H9 (cell line): ENCODE results near the gene MYO7A. TPM values are rescaled to one million over a fixed set of nuclear protein-coding genes. Genes with fewer than 3 reads are reported as not detected.

ENCODE experiments used
- DNase-seq: peaks from one replicate; pipeline ENCODE4 v3.0.0-alpha.2; 2017
- H2AFZ ChIP-seq: one replicate; pipeline ENCODE4 v1.6.1; 2013; ENCODE audit warnings: mild to moderate bottlenecking, low read length, control low read depth, moderate library complexity
- H2AK5ac ChIP-seq: 2 replicates; pipeline ENCODE4 v1.6.1; 2013; ENCODE audit warnings: low read length, control low read depth, mixed read lengths; ENCODE audit not compliant: insufficient read length
- H2BK120ac ChIP-seq: one replicate; pipeline ENCODE4 v1.6.1; 2013; ENCODE audit warnings: low read depth, mild to moderate bottlenecking, low read length, control low read depth, inconsistent platforms; ENCODE audit not compliant: poor library complexity, severe bottlenecking
- H2BK12ac ChIP-seq: 2 replicates; pipeline ENCODE4 v1.6.1; 2013; ENCODE audit warnings: low read length, control low read depth, mixed read lengths, low read depth; ENCODE audit not compliant: insufficient read length
- H2BK15ac ChIP-seq: 2 replicates; pipeline ENCODE4 v1.6.1; 2013; ENCODE audit warnings: low read depth, low read length, control low read depth
- H2BK20ac ChIP-seq: one replicate; pipeline ENCODE4 v1.6.1; 2013; ENCODE audit warnings: low read depth, mild to moderate bottlenecking, low read length, control low read depth, inconsistent platforms; ENCODE audit not compliant: poor library complexity, severe bottlenecking
- H2BK5ac ChIP-seq: 2 replicates; pipeline ENCODE4 v1.6.1; 2013; ENCODE audit warnings: low read length, control low read depth, mixed read lengths; ENCODE audit not compliant: insufficient read length
- H3K14ac ChIP-seq: 2 replicates; pipeline ENCODE4 v1.6.1; 2013; ENCODE audit warnings: low read length, control low read depth; ENCODE audit not compliant: insufficient read depth
- H3K18ac ChIP-seq: 2 replicates; pipeline ENCODE4 v1.6.1; 2013; ENCODE audit warnings: low read depth, mild to moderate bottlenecking, mixed read lengths, low read length, control low read depth; ENCODE audit not compliant: insufficient read length
- H3K23ac ChIP-seq: 2 replicates; pipeline ENCODE4 v1.6.1; 2013; ENCODE audit warnings: low read length, control low read depth, mixed read lengths, low read depth; ENCODE audit not compliant: insufficient read length
- H3K23me2 ChIP-seq: 2 replicates; pipeline ENCODE4 v1.6.1; 2013; ENCODE audit warnings: low read depth, mild to moderate bottlenecking, mixed read lengths, low read length, control low read depth; ENCODE audit not compliant: insufficient read length, poor library complexity, severe bottlenecking
- H3K27ac ChIP-seq: 2 replicates; pipeline ENCODE4 v1.5.1; 2013; ENCODE audit warnings: low read length, control low read depth, mixed read lengths, low read depth; ENCODE audit not compliant: insufficient read length
- H3K27me3 ChIP-seq: 2 replicates; pipeline ENCODE4 v1.6.1; 2013; ENCODE audit warnings: low read length, control low read depth, inconsistent platforms; ENCODE audit not compliant: insufficient read depth
- H3K4ac ChIP-seq: 2 replicates; pipeline ENCODE4 v1.6.1; 2013; ENCODE audit warnings: low read depth, mild to moderate bottlenecking, control low read depth, inconsistent platforms, low read length, moderate library complexity
- H3K4me1 ChIP-seq: 2 replicates; pipeline ENCODE4 v1.6.1; 2013; ENCODE audit warnings: low read length, control low read depth, inconsistent platforms; ENCODE audit not compliant: insufficient read depth
- H3K4me2 ChIP-seq: 2 replicates; pipeline ENCODE4 v1.6.1; 2013; ENCODE audit warnings: low read length, control low read depth, mixed read lengths; ENCODE audit not compliant: insufficient read length, insufficient read depth
- H3K56ac ChIP-seq: 2 replicates; pipeline ENCODE4 v1.6.1; 2013; ENCODE audit warnings: low read depth, mild to moderate bottlenecking, mixed read lengths, low read length, control low read depth; ENCODE audit not compliant: insufficient read length
- H3K79me1 ChIP-seq: 2 replicates; pipeline ENCODE4 v1.6.1; 2013; ENCODE audit warnings: low read depth, mild to moderate bottlenecking, moderate library complexity, low read length, control low read depth, inconsistent platforms; ENCODE audit not compliant: insufficient read depth, poor library complexity, severe bottlenecking
- H3K79me2 ChIP-seq: 2 replicates; pipeline ENCODE4 v1.6.1; 2013; ENCODE audit warnings: low read length, control low read depth, inconsistent platforms; ENCODE audit not compliant: insufficient read depth
- H3K9ac ChIP-seq: 2 replicates; pipeline ENCODE4 v1.6.1; 2013; ENCODE audit warnings: low read length, control low read depth, mixed read lengths; ENCODE audit not compliant: insufficient read length; ENCODE audit errors: extremely low read depth
- H3K9me3 ChIP-seq: one replicate; pipeline ENCODE4 v1.6.1; 2013; ENCODE audit warnings: low read depth, low read length, inconsistent platforms; ENCODE audit not compliant: control insufficient read depth
- H3T11ph ChIP-seq: one replicate; pipeline ENCODE4 v1.6.1; 2013; ENCODE audit warnings: mild to moderate bottlenecking, low read length, control low read depth, inconsistent platforms
- H4K20me1 ChIP-seq: one replicate; pipeline ENCODE4 v1.6.1; 2013; ENCODE audit not compliant: control insufficient read depth, insufficient read length, insufficient read depth
- H4K5ac ChIP-seq: 2 replicates; pipeline ENCODE4 v1.6.1; 2013; ENCODE audit warnings: low read depth, mild to moderate bottlenecking, mixed read lengths, low read length, control low read depth; ENCODE audit not compliant: insufficient read length
- H4K8ac ChIP-seq: replicated peaks from 2 replicates; pipeline ENCODE4 v1.6.1; 2013; ENCODE audit warnings: low read length, control low read depth, mixed read lengths, low read depth; ENCODE audit not compliant: insufficient read length
- H4K91ac ChIP-seq: 2 replicates; pipeline ENCODE4 v1.6.1; 2013; ENCODE audit warnings: low read depth, mild to moderate bottlenecking, moderate library complexity, mixed read lengths, low read length, control low read depth; ENCODE audit not compliant: insufficient read length
- H3K27ac Mint-ChIP-seq, 3 experiments: 2 replicates in 2 of 3; 3 replicates in 1 of 3; pipeline ENCODE4 v1.8.0; 2020 to 2021; ENCODE audit warnings: mixed read lengths in 3 of 3, mild to moderate bottlenecking in 1 of 3, moderate library complexity in 1 of 3
- H3K27me3 Mint-ChIP-seq: 2 replicates; pipeline ENCODE4 v1.8.0; 2021; ENCODE audit warnings: low read depth, mild to moderate bottlenecking, moderate library complexity, mixed read lengths
- H3K36me3 Mint-ChIP-seq, 3 experiments: 2 replicates in 2 of 3; 3 replicates in 1 of 3; pipeline ENCODE4 v1.8.0; 2020 to 2021; ENCODE audit warnings: low read depth in 3 of 3, mixed read lengths in 3 of 3; ENCODE audit not compliant: insufficient read depth in 1 of 3
- H3K4me1 Mint-ChIP-seq, 2 experiments: 2 replicates each; pipeline ENCODE4 v1.8.0; 2020; ENCODE audit warnings: mixed read lengths in 2 of 2
- H3K4me3 Mint-ChIP-seq, 2 experiments: 2 replicates in 1 of 2; 3 replicates in 1 of 2; pipeline ENCODE4 v1.8.0; 2020 to 2021; ENCODE audit warnings: mild to moderate bottlenecking in 2 of 2, mixed read lengths in 2 of 2, moderate library complexity in 1 of 2
- H3K9me3 Mint-ChIP-seq, 2 experiments: 2 replicates in 1 of 2; 3 replicates in 1 of 2; pipeline ENCODE4 v1.8.0; 2020; ENCODE audit warnings: mild to moderate bottlenecking in 2 of 2, mixed read lengths in 2 of 2, moderate library complexity in 1 of 2
- CTCF ChIP-seq: fragments of 200-600 bp; sonication (generic); conservative IDR thresholded peaks from 3 replicates; pipeline ENCODE4 v1.8.0; 2021; ENCODE audit warnings: antibody characterized with exemption, mild to moderate bottlenecking
- WGBS: extraction: QIAGEN DNeasy Blood & Tissue Kit; methylation state at CpG from one replicate; pipeline ENCODE4 v1.1.7; 2013; ENCODE audit warnings: missing lambda C conversion rate, low lambda C conversion rate, mixed read lengths; ENCODE audit not compliant: insufficient read length; ENCODE audit errors: extremely low coverage; 5-methylcytosine and 5-hydroxymethylcytosine counted together
- total RNA-seq: library from RNA; stranded (reverse); gene quantifications from 2 replicates; pipeline ENCODE4 v1.2.1, GENCODE V29; 2021

The MYO7A gene
- total RNA-seq, 1 experiment from 2014 or later: 1.6 TPM

DNA sequence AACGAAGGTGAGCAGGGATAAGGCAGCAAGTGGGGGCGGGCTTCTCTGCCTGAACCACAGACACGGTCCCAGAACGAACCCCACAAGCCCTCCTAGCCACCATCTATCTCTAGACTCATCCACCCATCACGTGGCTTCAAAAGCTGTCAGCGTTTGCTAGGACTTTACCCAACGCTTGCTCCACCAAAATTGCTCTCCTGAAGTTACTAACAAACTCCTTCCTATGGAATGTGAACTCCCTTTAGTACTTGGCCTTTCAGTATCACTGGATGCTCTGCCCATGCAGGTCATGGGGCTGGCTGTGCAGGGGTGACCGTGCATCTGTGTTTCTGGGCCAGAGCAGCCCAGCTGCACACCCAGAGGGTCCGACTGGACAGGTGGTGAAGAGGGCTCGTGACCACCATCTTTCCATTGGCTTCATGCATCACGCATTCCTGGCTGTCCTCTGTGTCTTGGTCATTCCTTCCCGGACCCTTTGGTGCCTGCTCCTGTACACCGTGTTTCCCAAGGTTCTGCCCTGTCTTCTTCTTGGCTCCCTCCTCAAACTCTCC lies 85.1 kb downstream of the MYO7A start:
- Histone ChIP-seq H3K27me3 (no peaks in the 10 kb centered on the region), H2AFZ (no peak overlapping the region), H3K23me2 (no peaks in the 10 kb centered on the region), H2BK20ac (no peak overlapping the region), H2AK5ac (no peak overlapping the region), H2BK120ac (no peak overlapping the region), H3K79me1 (no peaks in the 10 kb centered on the region), H4K8ac (no peak overlapping the region), H2BK5ac (no peak overlapping the region), H3K9me3 (no peaks in the 10 kb centered on the region), H4K5ac (no peak overlapping the region), H3K56ac (no peak overlapping the region), H2BK15ac (no peak overlapping the region), H3K14ac (no peak overlapping the region; the same call in 1 of the 2 replicates), H4K20me1 (no peaks in the 10 kb centered on the region), H3T11ph (no peak overlapping the region), H3K9ac (no peak overlapping the region), H3K4me1 (no peaks in the 10 kb centered on the region), H4K91ac (no peak overlapping the region), H3K18ac (no peak overlapping the region), H3K27ac (no peak overlapping the region), H2BK12ac (no peak overlapping the region), H3K79me2 (no peaks in the 10 kb centered on the region), H3K4ac (no peak overlapping the region), H3K23ac (no peak overlapping the region), H3K4me2 (no peak overlapping the region)
- no peak for TF ChIP-seq CTCF
- no peak for DNase-seq
- Mint-ChIP-seq H3K9me3 (no peaks in the 10 kb centered on the region), H3K4me3 (no peak overlapping the region), H3K36me3 (no peaks in the 10 kb centered on the region; a peak in 1 of 7 replicates), H3K4me1 (peaks cover 0 to 5% of the 10 kb centered on the region in 2 experiments; a peak in 2 of 4 replicates), H3K27me3 (no peaks in the 10 kb centered on the region; the same call in 1 of the 2 replicates), H3K27ac (no peak overlapping the region; a peak in 1 of 7 replicates)
- no CpG with 5 or more reads among the region's 13 CpGs for WGBS
